Stomach (tissue), 4 donors: Measurements from ENCODE around the gene GREM1.

Experiments used
- EP300 ChIP-seq: sonication (generic); formaldehyde crosslinking; IDR thresholded peaks from one replicate; pipeline ENCODE4 v1.6.1; 2017; ENCODE audit warnings: antibody characterized with exemption
- POLR2A ChIP-seq, 4 donors: fragments of 450-650 bp; IDR thresholded peaks; one replicate each; pipeline ENCODE4 v1.6.1; 2016; ENCODE audit warnings: antibody characterized with exemption in 4 of 4, control low read depth in 2 of 4, mild to moderate bottlenecking in 1 of 4, moderate library complexity in 1 of 4
- POLR2AphosphoS5 ChIP-seq, 3 donors: sonication (generic); formaldehyde crosslinking; IDR thresholded peaks; one replicate each; pipeline ENCODE4 v1.6.1; 2016; ENCODE audit warnings: antibody characterized with exemption in 3 of 3
- TF ChIP-seq, protein P1 (sequence below), 7 experiments: fragments of 450-650 bp in 4 of 7; fragments of 200-600 bp in 3 of 7; sonication (generic) in 3 of 7; IDR thresholded peaks; one replicate each; pipeline ENCODE4 v1.5.1; 2016 to 2019; ENCODE audit warnings: antibody characterized with exemption in 7 of 7, control low read depth in 2 of 7, mild to moderate bottlenecking in 1 of 7

DNA sequence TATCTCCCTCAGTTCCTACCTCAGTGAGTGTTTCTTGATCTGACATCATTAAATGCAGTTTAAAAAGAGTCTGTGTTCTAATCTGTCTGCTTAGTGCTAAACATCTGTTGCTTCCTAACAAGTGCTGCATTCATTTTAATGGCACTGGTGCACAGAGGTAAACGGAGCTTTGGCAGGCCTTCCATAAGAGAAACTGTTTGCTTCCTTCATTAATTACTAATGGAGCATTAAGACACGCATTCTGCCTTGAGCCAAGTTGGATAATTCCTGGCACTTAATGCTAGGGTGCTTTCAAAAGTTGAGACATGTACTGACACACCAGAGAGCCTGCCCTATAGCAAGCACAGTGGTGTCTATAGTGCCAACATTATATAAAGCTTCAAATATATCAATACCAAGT is 41.6 kb upstream of the GREM1 start:
- TF ChIP-seq, protein P1, sequence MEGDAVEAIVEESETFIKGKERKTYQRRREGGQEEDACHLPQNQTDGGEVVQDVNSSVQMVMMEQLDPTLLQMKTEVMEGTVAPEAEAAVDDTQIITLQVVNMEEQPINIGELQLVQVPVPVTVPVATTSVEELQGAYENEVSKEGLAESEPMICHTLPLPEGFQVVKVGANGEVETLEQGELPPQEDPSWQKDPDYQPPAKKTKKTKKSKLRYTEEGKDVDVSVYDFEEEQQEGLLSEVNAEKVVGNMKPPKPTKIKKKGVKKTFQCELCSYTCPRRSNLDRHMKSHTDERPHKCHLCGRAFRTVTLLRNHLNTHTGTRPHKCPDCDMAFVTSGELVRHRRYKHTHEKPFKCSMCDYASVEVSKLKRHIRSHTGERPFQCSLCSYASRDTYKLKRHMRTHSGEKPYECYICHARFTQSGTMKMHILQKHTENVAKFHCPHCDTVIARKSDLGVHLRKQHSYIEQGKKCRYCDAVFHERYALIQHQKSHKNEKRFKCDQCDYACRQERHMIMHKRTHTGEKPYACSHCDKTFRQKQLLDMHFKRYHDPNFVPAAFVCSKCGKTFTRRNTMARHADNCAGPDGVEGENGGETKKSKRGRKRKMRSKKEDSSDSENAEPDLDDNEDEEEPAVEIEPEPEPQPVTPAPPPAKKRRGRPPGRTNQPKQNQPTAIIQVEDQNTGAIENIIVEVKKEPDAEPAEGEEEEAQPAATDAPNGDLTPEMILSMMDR (IDR thresholded peaks at IDR 0.05), result no peak
- TF ChIP-seq POLR2AphosphoS5 (IDR thresholded peaks at IDR 0.05) (no peak), POLR2A (IDR thresholded peaks at IDR 0.05) (no peak), EP300 (no peak)
